Common myeloid progenitor, CD34-positive (primary cell): ENCODE measurements around the gene RAB18.

Experiments
- CTCF ChIA-PET: fragments of 350-600 bp; sonication (Branson Sonifier 250); formaldehyde crosslinking; loops from one replicate; lab custom pipeline; 2021; ENCODE audit warnings: antibody characterized with exemption; lab: Charles Lee
- POLR2A ChIA-PET: fragments of 350-600 bp; sonication (Branson Sonifier 250); formaldehyde crosslinking; loops from one replicate; lab custom pipeline; 2021; ENCODE audit warnings: antibody characterized with exemption; lab: Charles Lee
- DNase-seq, 3 donors: peaks; one replicate each; pipeline versions ENCODE4 v3.0.0 to v3.0.0-alpha.2; 2013
- H3K27ac ChIP-seq, 2 experiments: 1 replicate in 1 of 2; 2 replicates in 1 of 2; pipeline ENCODE4 v1.7.0; 2013; ENCODE audit warnings: inconsistent platforms in 2 of 2, low read length in 2 of 2, mild to moderate bottlenecking in 2 of 2, low read depth in 1 of 2, moderate library complexity in 1 of 2; ENCODE audit not compliant: severe bottlenecking in 2 of 2, insufficient read depth in 1 of 2, poor library complexity in 1 of 2
- H3K27me3 ChIP-seq, 5 experiments: replicated peaks in 2 of 5; 1 replicate in 3 of 5; 2 replicates in 2 of 5; pipeline versions ENCODE4 v1.6.1 to v1.7.0; 2013; ENCODE audit warnings: low read length in 4 of 5, mild to moderate bottlenecking in 2 of 5, moderate library complexity in 2 of 5, inconsistent platforms in 1 of 5; ENCODE audit not compliant: insufficient read depth in 5 of 5, control insufficient read depth in 4 of 5
- H3K36me3 ChIP-seq, 4 experiments: 1 replicate in 2 of 4; 2 replicates in 2 of 4; pipeline versions ENCODE4 v1.6.1 to v1.7.0; 2013; ENCODE audit warnings: low read length in 3 of 4, control low read depth in 1 of 4, mild to moderate bottlenecking in 1 of 4; ENCODE audit not compliant: control insufficient read depth in 4 of 4, insufficient read depth in 4 of 4
- H3K4me1 ChIP-seq, 4 experiments: 1 replicate in 3 of 4; 2 replicates in 1 of 4; pipeline versions ENCODE4 v1.6.1 to v1.7.1; 2013; ENCODE audit warnings: low read length in 3 of 4, mild to moderate bottlenecking in 3 of 4, control low read depth in 1 of 4, inconsistent platforms in 1 of 4, moderate library complexity in 1 of 4; ENCODE audit not compliant: control insufficient read depth in 4 of 4, insufficient read depth in 4 of 4; ENCODE audit errors: control extremely low read depth in 1 of 4
- H3K4me3 ChIP-seq, 7 experiments: 1 replicate in 4 of 7; 2 replicates in 3 of 7; pipeline versions ENCODE4 v1.5.1 to v1.7.0; 2013; ENCODE audit warnings: mild to moderate bottlenecking in 7 of 7, low read length in 6 of 7, moderate library complexity in 6 of 7, inconsistent platforms in 2 of 7, low read depth in 2 of 7, control low read depth in 1 of 7; ENCODE audit not compliant: insufficient read depth in 4 of 7, control insufficient read depth in 1 of 7; ENCODE audit errors: extremely low read depth in 1 of 7
- H3K9me3 ChIP-seq, 5 experiments: 1 replicate in 4 of 5; 2 replicates in 1 of 5; pipeline versions ENCODE4 v1.6.1 to v1.7.1; 2013; ENCODE audit warnings: low read length in 4 of 5, mild to moderate bottlenecking in 2 of 5, inconsistent platforms in 1 of 5, low read depth in 1 of 5, moderate library complexity in 1 of 5; ENCODE audit not compliant: control insufficient read depth in 4 of 5, insufficient read depth in 2 of 5; ENCODE audit errors: control extremely low read depth in 1 of 5
- WGBS: methylation state at CpG from one replicate; pipeline ENCODE4 v1.1.5; 2013; ENCODE audit not compliant: insufficient coverage; 5-methylcytosine and 5-hydroxymethylcytosine counted together

RAB18 gene

GRCh38 chr10:27527666-27528295 is 23.7 kb downstream of the RAB18 start:
- no CpG with 5 or more reads among the region's 6 CpGs for WGBS
- POLR2A ChIA-PET, result no interaction called here
- Histone ChIP-seq H3K9me3 (no peaks in the 10 kb centered on the region), H3K27me3 (no peaks in the 10 kb centered on the region), H3K4me3 (peak overlapping the region in 2 of 7 experiments; percentile 7 to 61), H3K27ac (peak overlapping the region in 1 of 2 experiments; percentile 68), H3K36me3 (peaks cover 0 to 7% (median 4%) of the 10 kb centered on the region in 4 experiments), H3K4me1 (peaks cover 0 to 36% (median 20%) of the 10 kb centered on the region in 4 experiments)
- CTCF ChIA-PET, result no interaction called here
- no peak for DNase-seq

GRCh38 chr10:27529010-27529783 is 25.1 kb downstream of the RAB18 start:
- peak; percentile 15 to 62 (median 52) for DNase-seq
- Histone ChIP-seq H3K36me3 (peaks cover 7 to 11% (median 9%) of the 10 kb centered on the region in 4 experiments), H3K4me1 (peaks cover 0 to 36% (median 16%) of the 10 kb centered on the region in 4 experiments), H3K9me3 (no peaks in the 10 kb centered on the region), H3K27ac (peak overlapping the region in 1 of 2 experiments; percentile 68), H3K4me3 (peak overlapping the region in 1 of 7 experiments; percentile 35), H3K27me3 (no peaks in the 10 kb centered on the region)
- WGBS, result no CpG with 5 or more reads among the region's 3 CpGs
- ChIA-PET POLR2A (no interaction called here), CTCF (interaction anchor here (1.6 to 1.9 kb wide), 2 partner anchors 25 to 29 kb away, joined by 4 to 7 read pairs; partner anchors contain the start of gene RAB18)

- CTCF ChIA-PET, result interaction anchor here (0.6 to 1.9 kb wide), 3 partner anchors 26 to 142 kb away, joined by 4 to 7 read pairs (median 5); partner anchors contain the start of gene RAB18
- POLR2A ChIA-PET, result no interaction called here
Measured at GRCh38 chr10:27530477-27530876, 26.4 kb downstream of the RAB18 start.

GRCh38 chr10:27531336-27531847 is 27.3 kb downstream of the RAB18 start:
- peaks cover 13 to 25% (median 21%) of the 10 kb centered on the region in 4 experiments for H3K36me3 ChIP-seq
- CTCF ChIA-PET, result interaction anchor here (0.6 to 1.9 kb wide), 2 partner anchors 26 to 27 kb away, joined by 3 to 7 read pairs; partner anchors contain the start of gene RAB18
- peaks cover 0 to 27% (median 12%) of the 10 kb centered on the region in 4 experiments for H3K4me1 ChIP-seq
- 80% methylated on average over 1 of the region's 3 CpGs for WGBS
- H3K27me3 ChIP-seq, result no peaks in the 10 kb centered on the region
- DNase-seq, result no peak
- no peak overlapping the region for H3K27ac ChIP-seq
- no peak overlapping the region for H3K4me3 ChIP-seq
- H3K9me3 ChIP-seq, result no peaks in the 10 kb centered on the region
- POLR2A ChIA-PET, result interaction anchor here (0.5 kb wide), 1 partner anchor 254 kb away, joined by 3 read pairs; no protein-coding TSS in a partner anchor

More at GRCh38 chr10:27530477-27530876, 26.4 kb downstream of the RAB18 start:
- DNase-seq, result no peak
- no CpG with 5 or more reads among the region's 1 CpG for WGBS
- peaks cover 0 to 31% (median 14%) of the 10 kb centered on the region in 4 experiments for H3K4me1 ChIP-seq
- H3K4me3 ChIP-seq, result no peak overlapping the region
- H3K9me3 ChIP-seq, result no peaks in the 10 kb centered on the region
- no peaks in the 10 kb centered on the region for H3K27me3 ChIP-seq
- no peak overlapping the region for H3K27ac ChIP-seq
- H3K36me3 ChIP-seq, result peaks cover 7 to 23% (median 20%) of the 10 kb centered on the region in 4 experiments

GRCh38 chr10:27534161-27534700 is 30.1 kb downstream of the RAB18 start:
- ChIA-PET CTCF (interaction anchor here (1.2 kb wide), 2 partner anchors 30 to 120 kb away, joined by 3 read pairs; partner anchors contain the start of gene RAB18), POLR2A (no interaction called here)
- H3K9me3 ChIP-seq, result no peaks in the 10 kb centered on the region
- no peaks in the 10 kb centered on the region for H3K27me3 ChIP-seq
- H3K36me3 ChIP-seq, result peaks cover 16 to 42% (median 30%) of the 10 kb centered on the region in 4 experiments
- no peak overlapping the region for H3K27ac ChIP-seq
- no CpG with 5 or more reads among the region's 2 CpGs for WGBS
- DNase-seq, result no peak
- H3K4me1 ChIP-seq, result peaks cover 0 to 13% (median 5%) of the 10 kb centered on the region in 4 experiments
- H3K4me3 ChIP-seq, result no peak overlapping the region

GRCh38 chr10:27535317-27535716 is 31.2 kb downstream of the RAB18 start:
- Histone ChIP-seq H3K27me3 (no peaks in the 10 kb centered on the region), H3K4me3 (no peak overlapping the region), H3K9me3 (no peaks in the 10 kb centered on the region), H3K4me1 (peaks cover 0 to 8% (median 2%) of the 10 kb centered on the region in 4 experiments), H3K36me3 (peaks cover 16 to 43% (median 32%) of the 10 kb centered on the region in 4 experiments), H3K27ac (no peak overlapping the region)
- WGBS, result 100% methylated on average over 4 of the region's 4 CpGs
- ChIA-PET POLR2A (no interaction called here), CTCF (interaction anchor here (0.5 to 1.2 kb wide), 3 partner anchors 18 to 119 kb away, joined by 3 read pairs; partner anchors contain the start of gene RAB18)
- DNase-seq, result no peak
